MM.1S (cell line): ENCODE results near the gene OR51I2.

Source experiments
- DNase-seq: peaks from one replicate; pipeline ENCODE4 v3.0.0-alpha.2; 2015
- H2AFZ ChIP-seq: fragments of 300-600 bp; sonication (generic); 2 replicates; pipeline ENCODE4 v1.6.0; 2016; ENCODE audit warnings: antibody characterized with exemption, low read length
- H3F3A ChIP-seq: fragments of 300-600 bp; sonication (generic); 2 replicates; pipeline ENCODE4 v1.6.1; 2016; ENCODE audit warnings: mild to moderate bottlenecking, antibody characterized with exemption, low read length, moderate library complexity, mixed read lengths; ENCODE audit not compliant: insufficient read depth
- H3K27ac ChIP-seq: fragments of 300-600 bp; sonication (generic); 2 replicates; pipeline ENCODE4 v1.5.1; 2016; ENCODE audit warnings: mild to moderate bottlenecking, low read length
- H3K27me3 ChIP-seq: fragments of 300-600 bp; sonication (generic); replicated peaks from 2 replicates; pipeline ENCODE4 v1.6.0; 2016; ENCODE audit warnings: low read length; ENCODE audit not compliant: insufficient read depth
- H3K36me3 ChIP-seq: fragments of 300-600 bp; sonication (generic); replicated peaks from 2 replicates; pipeline ENCODE4 v1.6.1; 2016; ENCODE audit warnings: mild to moderate bottlenecking, low read length, mixed read lengths; ENCODE audit not compliant: insufficient read depth
- H3K4me1 ChIP-seq: fragments of 300-600 bp; sonication (generic); 2 replicates; pipeline ENCODE4 v1.6.1; 2016; ENCODE audit warnings: low read length, mixed read lengths
- H3K4me2 ChIP-seq: fragments of 300-600 bp; sonication (generic); 2 replicates; pipeline ENCODE4 v1.6.0; 2016; ENCODE audit warnings: low read depth, low read length
- H3K4me3 ChIP-seq: fragments of 300-600 bp; sonication (generic); 2 replicates; pipeline ENCODE4 v1.5.1; 2016; ENCODE audit warnings: low read length, mixed read lengths
- H3K79me2 ChIP-seq: fragments of 300-600 bp; sonication (generic); 2 replicates; pipeline ENCODE4 v1.6.1; 2016; ENCODE audit warnings: mixed run types, low read length, mixed read lengths
- H3K9ac ChIP-seq: fragments of 300-600 bp; sonication (generic); 2 replicates; pipeline ENCODE4 v1.6.1; 2016; ENCODE audit warnings: low read length, mixed read lengths
- H3K9me2 ChIP-seq: fragments of 300-600 bp; sonication (generic); replicated peaks from 2 replicates; pipeline ENCODE4 v1.6.1; 2016; ENCODE audit warnings: mild to moderate bottlenecking, low read length, mixed read lengths; ENCODE audit not compliant: insufficient read depth
- H3K9me3 ChIP-seq: fragments of 300-600 bp; sonication (generic); replicated peaks from 2 replicates; pipeline ENCODE4 v1.6.1; 2016; ENCODE audit warnings: mild to moderate bottlenecking, low read length, mixed read lengths; ENCODE audit not compliant: insufficient read depth
- H4K20me1 ChIP-seq: fragments of 300-600 bp; sonication (generic); 2 replicates; pipeline ENCODE4 v1.6.1; 2016; ENCODE audit warnings: mild to moderate bottlenecking, low read length, moderate library complexity, mixed read lengths; ENCODE audit not compliant: insufficient read depth
- EZH2 ChIP-seq: fragments of 300-600 bp; sonication (generic); optimal IDR thresholded peaks from 2 replicates; pipeline ENCODE3; 2017; ENCODE audit warnings: low read depth, mild to moderate bottlenecking, antibody characterized with exemption, low read length, mixed read lengths
- EZH2phosphoT487 ChIP-seq: fragments of 300-600 bp; sonication (generic); IDR thresholded peaks from 2 replicates; pipeline ENCODE4 v1.6.1; 2018; ENCODE audit warnings: antibody characterized with exemption, low read length
- TF ChIP-seq, protein P1 (sequence below): fragments of 300-600 bp; sonication (generic); IDR thresholded peaks from 2 replicates; pipeline ENCODE4 v1.5.1; 2016; ENCODE audit warnings: antibody characterized with exemption, low read length, mixed read lengths

Gene OR51I2

GRCh38 chr11:5443835-5444393 is 5.2 kb upstream of the OR51I2 start:
- DNase-seq = no peak
- no peaks in the 10 kb centered on the region for H3K36me3 ChIP-seq
- no peak overlapping the region for H3K4me2 ChIP-seq
- no peak overlapping the region for H3K27ac ChIP-seq
- H4K20me1 ChIP-seq = no peaks in the 10 kb centered on the region
- no peak overlapping the region for H2AFZ ChIP-seq
- no peak for TF ChIP-seq EZH2
- no peak for TF ChIP-seq EZH2phosphoT487
- TF ChIP-seq, protein P1, sequence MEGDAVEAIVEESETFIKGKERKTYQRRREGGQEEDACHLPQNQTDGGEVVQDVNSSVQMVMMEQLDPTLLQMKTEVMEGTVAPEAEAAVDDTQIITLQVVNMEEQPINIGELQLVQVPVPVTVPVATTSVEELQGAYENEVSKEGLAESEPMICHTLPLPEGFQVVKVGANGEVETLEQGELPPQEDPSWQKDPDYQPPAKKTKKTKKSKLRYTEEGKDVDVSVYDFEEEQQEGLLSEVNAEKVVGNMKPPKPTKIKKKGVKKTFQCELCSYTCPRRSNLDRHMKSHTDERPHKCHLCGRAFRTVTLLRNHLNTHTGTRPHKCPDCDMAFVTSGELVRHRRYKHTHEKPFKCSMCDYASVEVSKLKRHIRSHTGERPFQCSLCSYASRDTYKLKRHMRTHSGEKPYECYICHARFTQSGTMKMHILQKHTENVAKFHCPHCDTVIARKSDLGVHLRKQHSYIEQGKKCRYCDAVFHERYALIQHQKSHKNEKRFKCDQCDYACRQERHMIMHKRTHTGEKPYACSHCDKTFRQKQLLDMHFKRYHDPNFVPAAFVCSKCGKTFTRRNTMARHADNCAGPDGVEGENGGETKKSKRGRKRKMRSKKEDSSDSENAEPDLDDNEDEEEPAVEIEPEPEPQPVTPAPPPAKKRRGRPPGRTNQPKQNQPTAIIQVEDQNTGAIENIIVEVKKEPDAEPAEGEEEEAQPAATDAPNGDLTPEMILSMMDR = no peak
- no peaks in the 10 kb centered on the region for H3F3A ChIP-seq
- H3K9ac ChIP-seq = no peak overlapping the region
- H3K4me1 ChIP-seq = no peaks in the 10 kb centered on the region
- H3K9me2 ChIP-seq = no peaks in the 10 kb centered on the region
- no peaks in the 10 kb centered on the region for H3K27me3 ChIP-seq
- H3K4me3 ChIP-seq = no peak overlapping the region
- no peaks in the 10 kb centered on the region for H3K79me2 ChIP-seq
- no peaks in the 10 kb centered on the region for H3K9me3 ChIP-seq

GRCh38 chr11:5449432-5449831 is 309 bp downstream of the OR51I2 start:
- Histone ChIP-seq H3K4me1 (no peaks in the 10 kb centered on the region), H3K27ac (no peak overlapping the region), H2AFZ (no peak overlapping the region), H3K9me3 (no peaks in the 10 kb centered on the region), H3F3A (no peaks in the 10 kb centered on the region), H4K20me1 (no peaks in the 10 kb centered on the region), H3K27me3 (no peaks in the 10 kb centered on the region), H3K4me3 (no peak overlapping the region), H3K9me2 (no peaks in the 10 kb centered on the region), H3K79me2 (no peaks in the 10 kb centered on the region), H3K4me2 (no peak overlapping the region), H3K9ac (no peak overlapping the region), H3K36me3 (no peaks in the 10 kb centered on the region)
- no peak for DNase-seq
- TF ChIP-seq EZH2phosphoT487 (no peak), EZH2 (no peak)
- TF ChIP-seq, protein P1 = no peak

DNA sequence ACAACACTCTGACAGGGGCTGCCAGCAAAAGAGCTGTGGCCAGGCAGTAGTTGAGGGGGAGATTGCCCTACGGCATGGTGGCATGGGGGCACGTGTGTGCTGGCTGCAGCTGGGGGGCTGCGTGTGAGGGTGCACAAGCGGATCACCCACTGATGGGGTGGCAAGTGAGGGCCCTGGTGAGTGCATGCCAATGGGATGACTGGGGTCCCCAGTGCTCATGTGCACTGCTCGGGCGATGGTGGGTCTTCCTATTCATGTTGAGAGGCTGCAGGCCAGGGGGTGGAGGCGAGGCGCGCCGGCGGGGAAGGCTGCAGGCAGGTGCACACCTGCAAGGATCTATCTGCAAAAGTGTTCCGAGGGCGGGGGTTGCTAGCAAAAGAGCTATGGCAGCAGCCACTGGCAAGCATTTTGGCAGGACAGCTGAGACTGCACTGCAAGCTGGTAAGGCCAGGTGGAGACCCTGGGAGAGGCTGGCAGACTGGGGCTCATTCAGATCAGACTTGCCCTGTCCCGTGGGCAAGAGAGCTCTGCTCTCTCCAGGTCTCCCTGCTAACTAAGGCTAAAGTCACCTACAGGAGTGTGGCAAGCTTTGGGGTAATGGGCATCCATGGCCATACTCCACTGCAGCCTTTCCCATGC is 12.0 kb downstream of the OR51I2 start:
- H3K9me2 ChIP-seq = no peaks in the 10 kb centered on the region
- TF ChIP-seq, protein P1 = no peak
- TF ChIP-seq EZH2 (no peak), EZH2phosphoT487 (no peak)
- no peak overlapping the region for H3K4me2 ChIP-seq
- no peaks in the 10 kb centered on the region for H3K9me3 ChIP-seq
- H3K9ac ChIP-seq = no peak overlapping the region
- H3K27me3 ChIP-seq = no peaks in the 10 kb centered on the region
- no peaks in the 10 kb centered on the region for H3F3A ChIP-seq
- no peaks in the 10 kb centered on the region for H3K36me3 ChIP-seq
- H4K20me1 ChIP-seq = no peaks in the 10 kb centered on the region
- no peaks in the 10 kb centered on the region for H3K4me1 ChIP-seq
- H3K79me2 ChIP-seq = no peaks in the 10 kb centered on the region
- DNase-seq = no peak
- H3K27ac ChIP-seq = no peak overlapping the region
- no peak overlapping the region for H3K4me3 ChIP-seq
- H2AFZ ChIP-seq = no peak overlapping the region
